HCT116 (cell line): ENCODE results near the gene AKAP3. TPM values are rescaled to one million over a fixed set of nuclear protein-coding genes. Genes with fewer than 3 reads are reported as not detected.

ENCODE experiments used
- ATAC-seq: fragments of 200-7000 bp; cut with Tn5 transposase; 2 replicates; pipeline ENCODE4 v1.9.1; 2020; ENCODE audit warnings: mild to moderate bottlenecking, moderate library complexity
- BruUV-seq: library from RNA; stranded (reverse); fragments of 400-500 nt; replicated peaks from 2 replicates; lab custom pipeline; 2021; lab: Mats Ljungman, UMichigan
- CTCF ChIA-PET: fragments of 300-600 bp; sonication (Branson Sonifier 250); formaldehyde crosslinking; loops from one replicate; lab custom pipeline; 2021; ENCODE audit warnings: antibody characterized with exemption; lab: Charles Lee
- POLR2A ChIA-PET: fragments of 300-600, 350-600 bp; sonication (Branson Sonifier 250); formaldehyde crosslinking; loops from one replicate; lab custom pipeline; 2021; ENCODE audit warnings: antibody characterized with exemption; lab: Charles Lee
- RAD21 ChIA-PET, 2 experiments: fragments of 300-600 bp; sonication (Branson Sonifier 250); formaldehyde crosslinking; loops; one replicate each; lab custom pipeline; 2023; ENCODE audit warnings: low total read pairs in 2 of 2; ENCODE audit not compliant: uncharacterized antibody in 2 of 2, unreplicated experiment in 2 of 2, low non-redundant PET in 1 of 2; lab: Charles Lee
- DNase-seq: peaks from one replicate; pipeline ENCODE4 v3.0.0-alpha.2; 2010; ENCODE audit warnings: low read depth, low spot score
- H2AFZ ChIP-seq: fragments of 200-600 bp; shearing (Covaris generic), sonication (generic); 2 replicates; pipeline ENCODE4 v1.6.1; 2017; ENCODE audit warnings: low read depth, mixed run types, mixed read lengths, antibody characterized with exemption, low read length; ENCODE audit not compliant: poor library complexity, severe bottlenecking
- H3K27ac ChIP-seq: 2 replicates; pipeline ENCODE4 v1.5.1; 2012; ENCODE audit warnings: low read depth, low read length
- H3K27me3 ChIP-seq: fragments of 200-600 bp; sonication (generic); 2 replicates; pipeline ENCODE4 v1.6.1; 2016; ENCODE audit warnings: mixed run types, low read length, mixed read lengths; ENCODE audit not compliant: insufficient read depth
- H3K36me3 ChIP-seq, 2 experiments: fragments of 200-500 bp in 1 of 2; fragments of 200-600 bp in 1 of 2; sonication (Bioruptor generic) in 1 of 2; sonication (generic) in 1 of 2; 2 replicates each; pipeline versions ENCODE4 v1.5.1 to v1.6.1; 2014 to 2016; ENCODE audit warnings: low read length in 2 of 2, inconsistent platforms in 1 of 2, mixed read lengths in 1 of 2, mixed run types in 1 of 2; ENCODE audit not compliant: insufficient read depth in 2 of 2, control insufficient read depth in 1 of 2
- H3K4me1 ChIP-seq, 2 experiments: fragments of 200-600 bp in 1 of 2; sonication (generic) in 1 of 2; 2 replicates each; pipeline versions ENCODE4 v1.5.1 to v1.6.1; 2012 to 2017; ENCODE audit warnings: low read length in 2 of 2, inconsistent platforms in 1 of 2, mild to moderate bottlenecking in 1 of 2, mixed read lengths in 1 of 2, mixed run types in 1 of 2, moderate library complexity in 1 of 2; ENCODE audit not compliant: insufficient read depth in 2 of 2, control insufficient read depth in 1 of 2
- H3K4me2 ChIP-seq: fragments of 200-600 bp; sonication (generic); 2 replicates; pipeline ENCODE4 v1.6.1; 2017; ENCODE audit warnings: mixed run types, low read length, mixed read lengths
- H3K4me3 ChIP-seq, 2 experiments: fragments of 200-600 bp in 1 of 2; sonication (generic) in 1 of 2; replicated peaks in 1 of 2; 2 replicates each; pipeline ENCODE4 v1.5.1; 2011 to 2016; ENCODE audit warnings: low read length in 2 of 2, control low read depth in 1 of 2, low read depth in 1 of 2, mild to moderate bottlenecking in 1 of 2, mixed read lengths in 1 of 2, mixed run types in 1 of 2
- H3K79me2 ChIP-seq: fragments of 200-600 bp; sonication (generic); 2 replicates; pipeline ENCODE4 v1.6.1; 2017; ENCODE audit warnings: mild to moderate bottlenecking, mixed run types, low read length, moderate library complexity, mixed read lengths; ENCODE audit not compliant: insufficient read depth
- H3K9ac ChIP-seq: fragments of 200-600 bp; sonication (generic); 2 replicates; pipeline ENCODE4 v1.6.1; 2016; ENCODE audit warnings: low read length, mixed read lengths
- H3K9me2 ChIP-seq: fragments of 200-600 bp; sonication (generic), shearing (Covaris generic); 2 replicates; pipeline ENCODE4 v1.6.1; 2017; ENCODE audit warnings: mixed run types, mild to moderate bottlenecking, moderate library complexity; ENCODE audit not compliant: insufficient read depth
- H3K9me3 ChIP-seq, 2 experiments: fragments of 200-500 bp in 1 of 2; fragments of 200-600 bp in 1 of 2; sonication (Bioruptor generic) in 1 of 2; sonication (generic) in 1 of 2; 2 replicates each; pipeline ENCODE4 v1.6.1; 2014 to 2017; ENCODE audit warnings: low read length in 2 of 2, mixed read lengths in 2 of 2, inconsistent platforms in 1 of 2, low read depth in 1 of 2, mild to moderate bottlenecking in 1 of 2, mixed run types in 1 of 2, moderate library complexity in 1 of 2; ENCODE audit not compliant: control insufficient read depth in 1 of 2, insufficient read depth in 1 of 2
- H4K20me1 ChIP-seq: fragments of 200-600 bp; sonication (generic), shearing (Covaris generic); 2 replicates; pipeline ENCODE4 v1.6.1; 2017; ENCODE audit warnings: mixed run types, mild to moderate bottlenecking, moderate library complexity; ENCODE audit not compliant: insufficient read depth
- CEBPB ChIP-seq: IDR thresholded peaks from 2 replicates; pipeline ENCODE4 v1.6.1; 2012; ENCODE audit warnings: low read depth
- EGR1 ChIP-seq: IDR thresholded peaks from 2 replicates; pipeline ENCODE4 v1.6.1; 2012; ENCODE audit warnings: low read depth
- EZH2 ChIP-seq: fragments of 200-600 bp; sonication (generic); IDR thresholded peaks from 2 replicates; pipeline ENCODE4 v1.6.1; 2017; ENCODE audit warnings: antibody characterized with exemption, mixed run types
- EZH2phosphoT487 ChIP-seq: fragments of 200-600 bp; IDR thresholded peaks from 2 replicates; pipeline ENCODE4 v1.6.1; 2018; ENCODE audit warnings: antibody characterized with exemption, borderline replicate concordance
- FOSL1 ChIP-seq: IDR thresholded peaks from 2 replicates; pipeline ENCODE4 v1.6.1; 2012; ENCODE audit warnings: low read depth
- JUND ChIP-seq: IDR thresholded peaks from 2 replicates; pipeline ENCODE4 v1.6.1; 2012
- POLR2A ChIP-seq: IDR thresholded peaks from 2 replicates; pipeline ENCODE4 v1.7.0; 2011; ENCODE audit warnings: borderline replicate concordance; ENCODE audit not compliant: insufficient read depth, insufficient read length; ENCODE audit errors: extremely low read depth
- POLR2AphosphoS5 ChIP-seq: IDR thresholded peaks from 2 replicates; pipeline ENCODE4 v1.6.1; 2011; ENCODE audit warnings: mild to moderate bottlenecking, low read depth, low read length, moderate library complexity
- RAD21 ChIP-seq: IDR thresholded peaks from 2 replicates; pipeline ENCODE4 v1.6.1; 2012; ENCODE audit warnings: low read depth, mild to moderate bottlenecking
- SIN3A ChIP-seq: IDR thresholded peaks from 2 replicates; pipeline ENCODE4 v1.6.1; 2012; ENCODE audit warnings: low read depth
- SP1 ChIP-seq: IDR thresholded peaks from 2 replicates; pipeline ENCODE4 v1.6.1; 2012; ENCODE audit warnings: low read depth
- SRF ChIP-seq: IDR thresholded peaks from 2 replicates; pipeline ENCODE4 v1.6.1; 2012; ENCODE audit warnings: low read depth
- YY1 ChIP-seq: IDR thresholded peaks from 2 replicates; pipeline ENCODE4 v1.6.1; 2011; ENCODE audit warnings: low read length, low read depth, moderate library complexity, mild to moderate bottlenecking; ENCODE audit not compliant: insufficient replicate concordance; ENCODE audit errors: extremely low read depth
- ZFX ChIP-seq: fragments of 450-650 bp; IDR thresholded peaks from 2 replicates; pipeline ENCODE4 v1.6.1; 2017
- ZNF274 ChIP-seq: fragments of 200-500 bp; sonication (Bioruptor generic); IDR thresholded peaks from 2 replicates; pipeline ENCODE4 v1.6.1; 2014; ENCODE audit warnings: mild to moderate bottlenecking, low read depth, low read length, inconsistent platforms
- intact Hi-C: fragments of 100-400 bp; cut with micrococcal nuclease; formaldehyde crosslinking; loops from 2 replicates; pipeline ENCODE4 v1.10.0; 2022
- total RNA-seq: library from RNA; stranded (reverse); gene quantifications from one replicate; pipeline ENCODE4 v1.2.1, GENCODE V29; 2021; ENCODE audit not compliant: unreplicated experiment
- TF ChIP-seq, protein P1 (sequence below): IDR thresholded peaks from 2 replicates; pipeline ENCODE4 v1.6.1; 2012; ENCODE audit warnings: low read depth
- TF ChIP-seq, protein P2 (sequence below): IDR thresholded peaks from 2 replicates; pipeline ENCODE4 v1.6.1; 2011; ENCODE audit warnings: mild to moderate bottlenecking, low read length, moderate library complexity; ENCODE audit not compliant: insufficient replicate concordance; ENCODE audit errors: extremely low read depth
- TF ChIP-seq, protein P3 (sequence below), 3 experiments: fragments of 200-600 bp in 1 of 3; sonication (generic) in 1 of 3; IDR thresholded peaks in 2 of 3; conservative IDR thresholded peaks in 1 of 3; 2 replicates each; pipeline ENCODE4 v1.5.1; 2012 to 2017; ENCODE audit warnings: low read depth in 2 of 3, low read length in 2 of 3, antibody characterized with exemption in 1 of 3, borderline replicate concordance in 1 of 3, control low read depth in 1 of 3, mild to moderate bottlenecking in 1 of 3, mixed read lengths in 1 of 3, mixed run types in 1 of 3, moderate library complexity in 1 of 3; ENCODE audit not compliant: insufficient read depth in 1 of 3
- TF ChIP-seq, protein P4 (sequence below): IDR thresholded peaks from 2 replicates; pipeline ENCODE4 v1.6.1; 2012

AKAP3 gene
- total RNA-seq, 1 experiment from 2014 or later: 4.3 TPM

DNA sequence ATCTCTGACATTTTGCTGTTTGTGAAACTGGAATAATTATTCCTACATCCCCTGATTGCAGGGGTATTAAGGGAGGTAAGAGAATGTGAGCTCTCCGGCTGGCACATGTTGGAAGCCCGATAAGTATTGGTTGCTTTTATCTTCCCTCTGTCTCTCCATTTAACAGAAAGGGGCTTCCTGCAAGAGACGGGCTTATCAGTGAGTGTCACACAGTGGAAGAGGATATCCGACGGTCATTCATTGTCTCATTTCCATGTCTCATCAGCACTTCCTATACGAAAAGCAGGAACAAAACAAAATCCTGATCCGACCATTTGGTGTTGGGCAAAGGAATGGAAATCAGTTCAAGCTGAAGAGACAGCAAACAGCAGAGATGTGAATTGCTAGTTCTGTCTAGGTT lies 76.2 kb downstream of the AKAP3 start:
- no peak overlapping the region for H3K27ac ChIP-seq
- DNase-seq (no peak), ATAC-seq (no peak)
- ChIA-PET POLR2A (no interaction called here), RAD21 (no interaction called here)
- no peaks in the 10 kb centered on the region for H3K36me3 ChIP-seq
- no peaks in the 10 kb centered on the region for H4K20me1 ChIP-seq
- H3K9me2 ChIP-seq: no peaks in the 10 kb centered on the region
- H2AFZ ChIP-seq: no peak overlapping the region
- H3K4me3 ChIP-seq: no peak overlapping the region
- BruUV-seq: no TSS peak
- H3K4me1 ChIP-seq: no peaks in the 10 kb centered on the region
- H3K4me2 ChIP-seq: no peak overlapping the region
- H3K9ac ChIP-seq: no peak overlapping the region
- no peaks in the 10 kb centered on the region for H3K79me2 ChIP-seq
- no peaks in the 10 kb centered on the region for H3K9me3 ChIP-seq
- no peaks in the 10 kb centered on the region for H3K27me3 ChIP-seq
- no peak for TF ChIP-seq CEBPB
- TF ChIP-seq ZNF274: no peak
- TF ChIP-seq, protein P1, sequence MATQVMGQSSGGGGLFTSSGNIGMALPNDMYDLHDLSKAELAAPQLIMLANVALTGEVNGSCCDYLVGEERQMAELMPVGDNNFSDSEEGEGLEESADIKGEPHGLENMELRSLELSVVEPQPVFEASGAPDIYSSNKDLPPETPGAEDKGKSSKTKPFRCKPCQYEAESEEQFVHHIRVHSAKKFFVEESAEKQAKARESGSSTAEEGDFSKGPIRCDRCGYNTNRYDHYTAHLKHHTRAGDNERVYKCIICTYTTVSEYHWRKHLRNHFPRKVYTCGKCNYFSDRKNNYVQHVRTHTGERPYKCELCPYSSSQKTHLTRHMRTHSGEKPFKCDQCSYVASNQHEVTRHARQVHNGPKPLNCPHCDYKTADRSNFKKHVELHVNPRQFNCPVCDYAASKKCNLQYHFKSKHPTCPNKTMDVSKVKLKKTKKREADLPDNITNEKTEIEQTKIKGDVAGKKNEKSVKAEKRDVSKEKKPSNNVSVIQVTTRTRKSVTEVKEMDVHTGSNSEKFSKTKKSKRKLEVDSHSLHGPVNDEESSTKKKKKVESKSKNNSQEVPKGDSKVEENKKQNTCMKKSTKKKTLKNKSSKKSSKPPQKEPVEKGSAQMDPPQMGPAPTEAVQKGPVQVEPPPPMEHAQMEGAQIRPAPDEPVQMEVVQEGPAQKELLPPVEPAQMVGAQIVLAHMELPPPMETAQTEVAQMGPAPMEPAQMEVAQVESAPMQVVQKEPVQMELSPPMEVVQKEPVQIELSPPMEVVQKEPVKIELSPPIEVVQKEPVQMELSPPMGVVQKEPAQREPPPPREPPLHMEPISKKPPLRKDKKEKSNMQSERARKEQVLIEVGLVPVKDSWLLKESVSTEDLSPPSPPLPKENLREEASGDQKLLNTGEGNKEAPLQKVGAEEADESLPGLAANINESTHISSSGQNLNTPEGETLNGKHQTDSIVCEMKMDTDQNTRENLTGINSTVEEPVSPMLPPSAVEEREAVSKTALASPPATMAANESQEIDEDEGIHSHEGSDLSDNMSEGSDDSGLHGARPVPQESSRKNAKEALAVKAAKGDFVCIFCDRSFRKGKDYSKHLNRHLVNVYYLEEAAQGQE: no peak
- TF ChIP-seq SIN3A: no peak
- TF ChIP-seq, protein P2, sequence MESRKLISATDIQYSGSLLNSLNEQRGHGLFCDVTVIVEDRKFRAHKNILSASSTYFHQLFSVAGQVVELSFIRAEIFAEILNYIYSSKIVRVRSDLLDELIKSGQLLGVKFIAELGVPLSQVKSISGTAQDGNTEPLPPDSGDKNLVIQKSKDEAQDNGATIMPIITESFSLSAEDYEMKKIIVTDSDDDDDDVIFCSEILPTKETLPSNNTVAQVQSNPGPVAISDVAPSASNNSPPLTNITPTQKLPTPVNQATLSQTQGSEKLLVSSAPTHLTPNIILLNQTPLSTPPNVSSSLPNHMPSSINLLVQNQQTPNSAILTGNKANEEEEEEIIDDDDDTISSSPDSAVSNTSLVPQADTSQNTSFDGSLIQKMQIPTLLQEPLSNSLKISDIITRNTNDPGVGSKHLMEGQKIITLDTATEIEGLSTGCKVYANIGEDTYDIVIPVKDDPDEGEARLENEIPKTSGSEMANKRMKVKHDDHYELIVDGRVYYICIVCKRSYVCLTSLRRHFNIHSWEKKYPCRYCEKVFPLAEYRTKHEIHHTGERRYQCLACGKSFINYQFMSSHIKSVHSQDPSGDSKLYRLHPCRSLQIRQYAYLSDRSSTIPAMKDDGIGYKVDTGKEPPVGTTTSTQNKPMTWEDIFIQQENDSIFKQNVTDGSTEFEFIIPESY: no peak
- no peak for TF ChIP-seq SRF
- TF ChIP-seq EZH2phosphoT487: no peak
- no peak for TF ChIP-seq YY1
- TF ChIP-seq POLR2AphosphoS5: no peak
- no peak for TF ChIP-seq EGR1
- TF ChIP-seq ZFX: no peak
- TF ChIP-seq JUND: no peak
- TF ChIP-seq, protein P3, sequence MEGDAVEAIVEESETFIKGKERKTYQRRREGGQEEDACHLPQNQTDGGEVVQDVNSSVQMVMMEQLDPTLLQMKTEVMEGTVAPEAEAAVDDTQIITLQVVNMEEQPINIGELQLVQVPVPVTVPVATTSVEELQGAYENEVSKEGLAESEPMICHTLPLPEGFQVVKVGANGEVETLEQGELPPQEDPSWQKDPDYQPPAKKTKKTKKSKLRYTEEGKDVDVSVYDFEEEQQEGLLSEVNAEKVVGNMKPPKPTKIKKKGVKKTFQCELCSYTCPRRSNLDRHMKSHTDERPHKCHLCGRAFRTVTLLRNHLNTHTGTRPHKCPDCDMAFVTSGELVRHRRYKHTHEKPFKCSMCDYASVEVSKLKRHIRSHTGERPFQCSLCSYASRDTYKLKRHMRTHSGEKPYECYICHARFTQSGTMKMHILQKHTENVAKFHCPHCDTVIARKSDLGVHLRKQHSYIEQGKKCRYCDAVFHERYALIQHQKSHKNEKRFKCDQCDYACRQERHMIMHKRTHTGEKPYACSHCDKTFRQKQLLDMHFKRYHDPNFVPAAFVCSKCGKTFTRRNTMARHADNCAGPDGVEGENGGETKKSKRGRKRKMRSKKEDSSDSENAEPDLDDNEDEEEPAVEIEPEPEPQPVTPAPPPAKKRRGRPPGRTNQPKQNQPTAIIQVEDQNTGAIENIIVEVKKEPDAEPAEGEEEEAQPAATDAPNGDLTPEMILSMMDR (IDR thresholded peaks at IDR 0.05 in 2 of 3, conservative IDR thresholded peaks at IDR 0.05 in 1 of 3; ENCODE audit: borderline replicate concordance in 1 of 3, insufficient read depth in 1 of 3, low read depth in 2 of 3, low read length in 2 of 3): no peak
- TF ChIP-seq, protein P4, sequence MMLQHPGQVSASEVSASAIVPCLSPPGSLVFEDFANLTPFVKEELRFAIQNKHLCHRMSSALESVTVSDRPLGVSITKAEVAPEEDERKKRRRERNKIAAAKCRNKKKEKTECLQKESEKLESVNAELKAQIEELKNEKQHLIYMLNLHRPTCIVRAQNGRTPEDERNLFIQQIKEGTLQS: no peak
- TF ChIP-seq FOSL1: no peak
- no peak for TF ChIP-seq RAD21
- TF ChIP-seq SP1: no peak
- TF ChIP-seq POLR2A: no peak
- no peak for TF ChIP-seq EZH2
- TF ChIP-seq, all 23 proteins: peak for 0
- CTCF ChIA-PET: no interaction called here
- intact Hi-C loops: no loop called here
